GM19328 (cell line): Measurements from ENCODE around the gene LOC128125822.
"Not testable (repeated sequence)": the region's sequence is repeated elsewhere in the genome, so short reads cannot be mapped to it uniquely, and the experiment has no call there.

ENCODE experiments used
- ATAC-seq: cut with Tn5 transposase; IDR thresholded peaks from one replicate; pipeline ENCODE4 v1.9.1; 2021; ENCODE audit warnings: mild to moderate bottlenecking, moderate library complexity; ENCODE audit not compliant: unreplicated experiment

LOC128125822 gene

DNA sequence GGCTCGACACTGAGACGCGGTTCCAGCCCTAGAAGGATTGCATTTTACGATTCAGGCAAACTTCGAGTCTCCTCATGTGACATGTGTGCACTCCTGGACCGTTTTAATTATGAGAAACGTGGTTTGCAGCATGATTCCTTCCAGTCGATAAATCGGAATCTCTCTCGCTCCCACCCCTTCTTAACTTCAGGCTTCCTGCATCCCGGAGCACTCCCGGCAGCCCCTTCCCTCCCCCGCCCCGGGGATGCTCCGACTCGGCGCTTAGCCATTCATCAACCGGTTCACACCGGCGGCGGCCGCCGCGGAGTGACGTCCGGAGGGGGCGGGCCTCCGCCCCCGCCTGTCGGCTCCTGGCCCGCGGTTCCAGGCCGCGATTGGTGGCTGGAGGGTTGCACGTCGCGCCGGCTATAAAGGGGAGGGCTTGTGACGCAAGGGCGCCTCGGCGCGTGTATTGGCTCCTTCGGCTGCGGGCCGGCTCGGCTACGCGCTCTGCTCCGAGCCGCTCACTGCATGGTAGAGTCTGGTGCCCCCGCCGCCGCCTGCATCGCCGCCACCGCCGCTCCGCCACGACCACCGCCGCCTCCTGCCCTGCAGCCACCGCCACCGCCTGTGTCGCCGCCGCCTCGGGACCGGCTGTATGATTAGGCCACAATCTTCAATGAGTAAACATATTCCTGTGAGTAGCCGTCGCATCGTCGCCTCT, at the start of gene LOC128125822, which contains the start of gene PTP4A1:
LOC128125822 (plus strand) TSS at position 437 of the 703 bp plus-strand sequence.
PTP4A1 (plus strand) TSS at position 437 of the 703 bp plus-strand sequence. CDS start 4,401 bp downstream, outside the sequence.
- peak; percentile 87 for ATAC-seq

GRCh38 chr6:63522911-63523287, 49.4 kb upstream of the LOC128125822 start:
- not testable (repeated sequence) for ATAC-seq

- ATAC-seq: no peak
Observed at GRCh38 chr6:63523630-63524029, 48.6 kb upstream of the LOC128125822 start.

DNA sequence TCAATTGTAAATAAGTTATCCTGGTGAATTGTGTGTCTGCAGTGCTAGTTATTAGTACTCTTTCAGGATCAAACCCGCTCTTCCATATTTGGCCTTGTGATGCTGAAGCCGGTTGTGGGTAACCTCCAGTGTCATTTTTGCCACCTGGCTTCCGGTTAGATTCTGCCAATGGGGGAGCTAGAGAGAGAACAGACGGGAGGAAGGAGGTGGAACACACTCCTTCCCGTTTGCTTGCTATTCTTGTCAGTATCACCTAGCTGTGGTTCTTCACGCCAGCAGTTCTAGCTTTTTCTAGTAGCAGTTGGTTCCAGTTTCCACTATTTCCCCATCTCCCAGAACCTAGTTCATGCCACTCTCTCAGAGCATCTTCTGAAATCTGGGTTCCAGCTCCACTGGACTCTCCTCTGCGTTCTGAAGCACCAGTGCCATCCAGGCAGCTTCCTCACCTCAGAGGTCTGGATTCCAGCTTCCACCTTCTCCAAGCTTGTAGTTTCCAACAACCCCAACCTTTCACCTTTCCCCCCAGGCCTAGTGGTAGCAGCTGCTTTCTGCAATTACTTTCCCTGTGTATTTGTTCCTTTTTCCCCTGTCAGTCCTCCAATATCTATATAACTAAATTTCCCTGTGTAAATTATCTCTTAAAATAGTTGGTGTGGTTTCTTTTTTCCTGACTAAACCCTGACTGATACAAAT, 46.9 kb upstream of the LOC128125822 start:
- ATAC-seq: no peak

DNA sequence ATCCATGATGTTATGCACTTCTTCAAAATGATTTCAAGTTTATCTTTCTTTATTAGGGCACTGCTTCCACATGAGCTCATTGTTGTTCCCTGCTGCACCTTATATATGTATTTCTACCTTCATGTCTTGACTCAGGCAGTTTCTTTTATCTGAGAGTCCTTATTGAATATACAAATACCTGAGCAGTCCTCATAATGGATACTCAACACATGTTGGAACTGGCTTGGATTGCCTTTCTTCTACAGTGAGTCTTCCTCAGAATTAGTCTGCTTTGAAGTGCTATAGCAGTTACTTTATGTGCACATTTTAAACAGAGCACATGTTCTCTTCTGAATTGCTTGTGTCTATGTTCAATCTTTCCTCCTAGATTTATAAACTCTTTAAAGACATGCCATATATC, 45.3 kb upstream of the LOC128125822 start:
- no peak for ATAC-seq

DNA sequence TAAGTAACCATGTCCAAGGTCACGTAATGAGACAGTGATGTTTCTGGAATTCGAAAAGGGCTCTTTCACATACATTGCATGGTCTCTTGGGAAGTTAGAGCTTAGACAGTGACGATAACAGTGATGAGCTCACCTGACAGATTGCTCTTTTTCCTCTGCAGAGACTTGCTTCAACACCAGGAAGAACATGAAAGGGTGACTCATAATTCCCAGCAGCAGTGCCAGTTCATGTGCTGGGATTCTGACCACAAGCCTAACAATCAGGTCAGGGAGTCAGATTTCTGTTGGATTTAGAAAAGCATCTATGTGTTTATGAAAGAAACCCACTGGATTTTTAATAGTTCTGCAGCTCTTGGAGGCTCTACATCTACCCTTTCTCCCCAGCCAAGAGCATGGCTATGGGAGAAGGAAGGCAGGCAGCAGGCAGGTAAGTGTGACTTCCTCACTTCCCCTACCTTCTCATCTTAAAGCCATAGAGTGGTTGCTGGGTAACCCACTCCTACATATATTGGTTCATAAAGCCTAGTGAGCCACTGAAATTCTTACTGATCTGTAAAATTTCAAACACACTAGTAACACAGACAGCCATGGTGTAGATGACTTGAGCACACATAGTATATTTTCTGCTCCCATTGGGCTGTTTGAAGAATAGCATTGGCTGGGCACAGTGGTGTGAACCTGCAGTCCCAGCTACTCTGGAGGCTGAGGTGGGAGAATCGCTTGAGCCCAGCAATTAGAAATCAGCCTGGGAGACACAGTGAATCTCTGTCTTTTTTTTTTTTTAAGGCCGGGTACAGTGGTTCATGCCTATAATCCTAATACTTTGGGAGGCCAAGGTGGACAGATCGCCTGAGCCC, 44.4 kb upstream of the LOC128125822 start:
- no peak for ATAC-seq

GRCh38 chr6:63529498-63529897, 42.8 kb upstream of the LOC128125822 start:
- ATAC-seq: no peak

DNA sequence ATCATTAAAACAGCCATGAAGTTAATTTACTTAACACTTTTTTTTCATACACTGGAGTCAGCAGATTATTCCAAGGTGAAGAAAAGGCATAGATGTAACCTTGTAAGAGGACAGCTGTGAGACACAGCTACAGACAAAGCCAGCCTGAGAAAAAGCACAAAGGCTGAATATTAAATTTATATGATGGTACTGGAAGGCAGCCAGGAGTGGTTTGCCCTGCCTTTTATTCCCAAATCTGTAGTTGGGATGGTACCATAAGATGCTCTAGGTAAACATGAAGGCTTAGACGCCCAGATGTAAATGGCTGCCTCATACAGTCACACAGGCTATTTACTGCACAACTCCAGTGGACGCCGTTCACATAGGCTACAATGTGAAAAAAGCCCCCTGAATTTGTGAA, 42.1 kb upstream of the LOC128125822 start:
- ATAC-seq: no peak

DNA sequence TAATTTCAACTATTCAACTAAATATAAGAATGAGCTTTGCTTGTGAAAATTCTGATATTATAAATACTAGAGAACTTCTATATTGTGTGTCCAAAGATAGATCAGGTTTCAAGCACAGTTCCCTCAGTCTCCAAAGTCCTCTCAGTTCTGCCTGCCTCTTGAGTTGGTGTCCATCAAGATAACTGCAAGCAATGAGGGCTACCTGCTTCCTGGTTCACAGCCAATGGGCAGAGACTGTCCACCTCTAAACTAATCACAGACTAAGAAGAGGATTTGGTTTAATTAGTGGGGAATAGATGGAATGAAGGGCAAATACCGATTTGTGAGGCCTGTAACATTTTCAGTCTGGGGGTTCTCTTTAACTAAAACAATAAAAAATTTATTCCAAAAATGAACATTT, 41.3 kb upstream of the LOC128125822 start:
- no peak for ATAC-seq

- ATAC-seq: no peak
Observed at GRCh38 chr6:63533026-63533425, 39.3 kb upstream of the LOC128125822 start.

DNA sequence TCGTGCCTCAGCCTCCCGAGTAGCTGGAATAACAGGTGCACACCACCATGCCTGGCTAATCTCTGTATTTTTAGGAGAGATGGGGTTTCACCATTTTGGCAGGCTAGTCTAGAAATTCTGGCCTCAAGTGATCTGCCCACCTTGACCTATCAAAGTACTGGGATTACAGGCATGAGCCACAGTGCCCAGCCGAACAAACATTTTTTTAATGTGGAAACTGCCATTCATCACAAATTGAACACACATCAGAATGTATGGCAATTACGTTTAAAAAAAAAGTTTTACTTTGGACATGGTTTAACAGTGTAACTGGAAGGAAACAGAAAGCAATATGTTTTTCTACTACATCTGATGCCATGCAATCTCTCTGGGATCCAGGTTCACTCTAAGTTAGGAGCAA, 38.3 kb upstream of the LOC128125822 start:
- ATAC-seq: no peak

DNA sequence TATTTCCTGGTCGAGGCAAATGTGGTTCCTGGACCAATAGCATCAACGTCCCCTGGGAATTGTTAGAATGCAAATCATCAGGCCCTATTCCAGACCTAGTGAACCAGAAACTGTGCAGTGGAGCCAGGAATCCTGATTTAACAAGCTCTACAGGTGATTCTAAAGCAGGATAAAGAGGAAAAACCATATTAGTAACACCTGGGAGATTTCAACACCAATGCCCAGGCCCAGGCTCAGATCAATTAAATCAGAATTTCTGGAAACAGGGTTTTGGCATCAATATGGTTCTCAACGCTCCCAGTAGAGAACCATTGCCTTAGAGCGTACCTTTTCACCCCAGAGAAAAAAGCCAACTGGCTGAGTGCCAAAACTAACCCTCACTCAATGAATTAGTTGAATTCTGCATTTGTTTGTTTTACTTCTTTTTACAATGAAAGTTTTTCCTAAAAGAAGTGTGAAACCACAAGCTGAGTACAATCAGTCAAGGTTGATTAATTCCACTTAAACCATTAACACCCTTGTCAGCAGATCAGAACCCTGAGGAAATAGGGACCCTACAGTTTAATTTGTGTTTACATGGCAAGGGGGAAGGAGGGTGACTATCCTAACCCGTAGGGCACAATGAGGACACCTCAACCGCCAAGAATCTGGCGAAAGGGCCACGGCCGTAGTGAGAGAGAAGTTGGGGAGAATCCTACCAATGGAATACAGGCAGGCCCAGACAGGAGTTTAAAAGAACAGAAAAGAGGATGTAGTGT, 34.9 kb upstream of the LOC128125822 start:
- ATAC-seq: no peak

DNA sequence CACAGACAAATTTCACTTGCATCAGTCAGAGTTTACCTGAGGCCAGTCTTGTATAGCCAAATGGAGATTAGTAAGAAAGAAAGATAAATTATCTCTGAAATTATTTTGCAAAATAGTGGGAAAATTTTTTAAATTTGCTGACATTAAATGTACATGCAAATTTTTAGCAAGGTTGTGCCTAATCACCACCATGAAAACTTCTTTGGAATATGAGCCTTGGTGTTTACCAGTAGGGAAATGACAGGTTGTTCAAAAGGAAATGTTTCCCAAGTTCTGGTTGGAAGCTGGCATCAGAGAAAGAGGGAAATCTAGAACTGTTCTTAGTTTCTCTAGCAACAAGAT, 34.4 kb upstream of the LOC128125822 start:
- no peak for ATAC-seq

DNA sequence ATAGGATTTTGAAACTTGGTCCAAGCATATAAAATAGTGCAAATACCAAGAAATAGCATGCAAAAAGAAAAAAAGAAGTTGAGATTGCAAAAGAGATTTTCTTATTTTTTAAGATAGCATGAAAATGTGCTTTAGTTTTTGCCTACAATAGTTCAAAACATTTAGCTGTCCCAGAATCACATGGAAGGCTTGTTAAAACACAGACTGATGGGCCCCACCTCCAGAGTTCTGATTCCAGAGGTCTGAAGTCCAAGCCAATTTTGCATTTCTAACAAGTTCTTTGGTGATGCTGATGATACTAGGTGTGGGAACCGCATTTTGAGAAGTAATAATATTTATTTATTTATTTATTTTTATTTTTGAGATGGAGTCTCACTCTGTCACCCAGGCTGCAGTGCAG, 33.7 kb upstream of the LOC128125822 start:
- ATAC-seq: no peak

DNA sequence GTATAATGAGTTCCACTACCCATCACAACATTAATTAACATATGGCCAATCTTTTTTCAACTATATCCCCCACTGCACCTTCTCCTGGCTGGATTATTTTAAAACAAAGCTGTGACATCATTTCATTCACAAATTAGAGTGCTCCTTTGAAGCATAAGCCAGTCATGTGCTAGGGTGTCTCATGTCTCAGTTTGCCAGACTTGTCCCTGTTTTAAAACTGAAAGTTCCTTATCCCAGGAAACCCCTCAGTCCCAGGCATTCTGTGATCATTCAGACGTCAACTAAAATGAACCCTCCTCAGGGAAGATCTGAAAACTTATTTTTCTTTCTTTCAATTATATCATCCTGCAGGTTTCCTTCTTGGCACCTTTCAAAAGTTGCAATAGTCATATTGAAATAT, 29.3 kb upstream of the LOC128125822 start:
- no peak for ATAC-seq

DNA sequence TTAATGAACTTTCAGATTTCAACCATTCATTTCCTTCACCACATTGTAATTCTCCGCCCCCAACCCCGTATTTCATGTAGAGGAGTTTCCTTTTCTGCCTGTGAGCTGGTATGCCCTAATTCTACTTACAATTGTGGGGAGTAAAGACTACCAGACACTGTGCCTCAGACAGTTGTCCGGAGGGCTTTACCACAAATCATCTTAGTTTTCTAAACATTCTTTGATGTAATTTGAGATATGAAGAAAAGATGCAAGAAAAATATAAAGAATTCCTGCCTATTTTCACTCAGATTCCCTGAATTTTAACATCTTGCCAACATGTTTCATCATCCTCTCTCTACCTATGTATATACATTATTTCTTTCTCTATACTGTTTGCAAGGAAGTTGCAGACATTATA, 28.3 kb upstream of the LOC128125822 start:
- no peak for ATAC-seq

DNA sequence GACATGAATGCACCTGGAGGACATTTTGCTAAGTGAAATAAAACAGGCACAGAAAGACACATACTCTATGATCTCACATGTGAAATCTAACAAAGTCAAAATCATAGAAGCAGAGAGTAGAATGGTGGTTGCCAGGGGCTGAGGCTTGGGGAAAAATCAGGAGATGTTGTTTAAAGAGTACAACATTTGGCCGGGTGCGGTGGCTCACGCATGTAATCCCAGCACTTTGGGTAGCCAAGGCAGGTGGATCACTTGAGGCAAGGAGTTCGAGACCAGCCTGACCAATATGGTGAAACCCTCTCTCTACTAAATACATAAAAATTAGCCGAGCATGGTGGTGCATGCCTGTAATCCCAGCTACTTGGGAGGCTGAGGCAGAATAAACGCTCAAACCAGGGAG, 26.0 kb upstream of the LOC128125822 start:
- no peak for ATAC-seq

- no peak for ATAC-seq
Observed at GRCh38 chr6:63546697-63547096, 25.6 kb upstream of the LOC128125822 start.

DNA sequence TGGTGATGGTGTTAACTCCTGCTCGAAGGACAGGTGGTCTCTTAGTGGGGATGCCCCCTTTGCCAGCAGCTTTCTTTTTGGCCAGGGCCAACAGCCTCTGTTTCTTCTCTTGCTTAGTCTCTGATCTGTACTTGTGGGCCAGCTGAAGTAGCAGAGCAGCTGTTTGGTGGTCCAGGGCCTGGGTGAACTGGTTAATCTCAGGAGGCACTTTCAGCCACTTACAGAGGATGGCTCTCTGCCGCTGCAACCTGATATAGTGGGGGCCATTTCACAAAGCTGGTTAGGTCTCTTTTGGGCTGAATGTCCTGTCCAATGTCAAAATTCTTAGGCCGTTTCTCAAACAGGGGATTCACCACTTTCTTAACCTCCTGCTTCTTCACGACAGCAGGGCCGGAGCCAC, 23.2 kb upstream of the LOC128125822 start:
- no peak for ATAC-seq

GRCh38 chr6:63553208-63553607, 19.1 kb upstream of the LOC128125822 start:
- ATAC-seq: peak; percentile 91

- no peak for ATAC-seq
Observed at GRCh38 chr6:63553900-63554299, 18.4 kb upstream of the LOC128125822 start.
